ENCODE results near the gene CLEC2D. TPM values are rescaled to one million over a fixed set of nuclear protein-coding genes. Genes with fewer than 3 reads are reported as not detected.

The CLEC2D gene
- total RNA-seq, 1 experiment from 2014 or later = 2.1 TPM

DNA sequence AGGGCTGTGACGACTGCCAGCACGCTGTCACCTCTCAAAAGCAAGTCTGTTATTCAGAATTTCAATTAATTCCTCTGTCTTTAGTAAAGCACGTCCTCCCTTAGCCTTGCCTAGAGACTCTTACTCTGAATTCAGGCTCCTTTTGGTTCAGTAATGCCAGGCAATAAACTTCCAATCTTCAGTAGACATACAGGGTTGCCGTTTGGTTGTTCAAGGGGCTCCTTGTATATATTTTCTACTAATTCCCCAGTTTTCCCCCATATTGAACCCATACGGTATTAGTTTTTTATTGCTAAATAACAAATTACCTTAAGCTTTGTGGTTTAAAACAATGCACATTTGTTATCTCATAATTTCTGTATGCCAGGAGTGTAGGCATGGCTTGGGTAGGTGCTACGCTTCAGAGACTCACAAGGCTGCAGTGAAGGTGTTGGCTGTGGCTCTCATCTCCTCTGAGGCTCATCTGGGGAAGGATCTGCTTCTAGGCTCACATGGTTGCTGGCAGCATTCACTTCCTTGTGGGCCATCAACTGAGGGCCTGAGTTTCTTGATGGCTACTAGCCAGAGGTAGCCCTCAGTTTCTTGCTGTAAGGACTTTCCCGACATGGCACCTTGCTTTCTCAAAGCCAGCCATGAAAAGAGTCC lies 70.7 kb downstream of the CLEC2D start:
- no peak overlapping the region for H3K4me3 ChIP-seq

DNA sequence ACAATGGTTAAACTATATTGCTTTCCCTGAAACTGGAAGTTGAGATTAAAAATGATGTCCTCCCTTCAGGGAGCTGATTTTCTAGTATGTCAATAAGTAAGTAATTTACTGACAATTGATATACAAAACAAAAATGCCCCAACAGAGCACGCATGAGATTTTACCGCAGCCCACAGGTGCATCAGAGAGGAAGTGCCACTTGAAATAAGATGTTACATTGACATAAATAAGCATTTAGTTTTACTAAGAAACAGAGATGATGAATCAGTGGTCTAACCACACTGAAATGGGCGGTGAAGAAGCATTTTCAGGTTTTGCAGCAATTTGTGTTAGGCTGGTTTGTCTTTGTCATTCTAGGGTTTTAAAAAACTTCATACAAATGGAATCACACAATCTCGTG lies 72.2 kb downstream of the CLEC2D start:
- Histone ChIP-seq H3K27ac (no peak overlapping the region), H3K27me3 (0 out of 2 replicates have a peak, but pooled peaks cover 3% of the 10 kb centered on the region), H3K4me3 (no peak overlapping the region), H3K9me3 (replicated peaks) (no peaks in the 10 kb centered on the region), H3K4me1 (no peaks in the 10 kb centered on the region), H3K36me3 (no peaks in the 10 kb centered on the region)
- no peak for DNase-seq

More for the DNA sequence above, 70.7 kb downstream of the CLEC2D start:
- no peak for DNase-seq
- Histone ChIP-seq H3K27me3 (0 out of 2 replicates have a peak, but pooled peaks cover 3% of the 10 kb centered on the region), H3K9me3 (replicated peaks) (no peaks in the 10 kb centered on the region), H3K4me1 (no peaks in the 10 kb centered on the region), H3K36me3 (no peaks in the 10 kb centered on the region), H3K27ac (no peak overlapping the region)

DNA sequence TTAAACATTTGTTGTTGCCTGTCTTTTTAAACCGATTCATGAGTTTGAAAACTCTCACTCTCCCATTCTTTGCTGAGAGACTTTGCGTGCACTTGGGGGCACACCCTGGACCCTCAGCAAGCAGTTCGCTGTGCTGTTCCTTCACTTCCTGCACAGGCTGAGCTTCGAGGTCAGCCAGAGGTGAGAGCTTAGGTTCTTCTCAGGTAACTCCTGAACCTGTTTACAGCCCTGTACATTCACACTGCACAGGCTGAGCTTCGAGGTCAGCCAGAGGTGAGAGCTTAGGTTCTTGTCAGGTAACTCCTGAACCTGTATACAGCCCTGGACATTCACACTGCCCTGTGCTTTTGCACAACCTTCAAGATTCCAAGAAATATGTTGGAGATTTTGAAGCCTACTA lies 73.1 kb downstream of the CLEC2D start:
- no peak for DNase-seq
- H3K36me3 ChIP-seq = no peaks in the 10 kb centered on the region

GRCh38 chr12:9745199-9745598 lies 75.7 kb downstream of the CLEC2D start:
- Histone ChIP-seq H3K4me3 (no peak overlapping the region), H3K36me3 (no peaks in the 10 kb centered on the region), H3K27ac (no peak overlapping the region), H3K4me1 (no peaks in the 10 kb centered on the region), H3K27me3 (0 out of 2 replicates have a peak, but pooled peaks cover 3% of the 10 kb centered on the region), H3K9me3 (replicated peaks) (no peaks in the 10 kb centered on the region)
- no peak for DNase-seq

More for the DNA sequence above, 73.1 kb downstream of the CLEC2D start:
- Histone ChIP-seq H3K4me1 (no peaks in the 10 kb centered on the region), H3K27ac (no peak overlapping the region), H3K27me3 (0 out of 2 replicates have a peak, but pooled peaks cover 3% of the 10 kb centered on the region), H3K9me3 (replicated peaks) (no peaks in the 10 kb centered on the region), H3K4me3 (no peak overlapping the region)

Other genes starting within 250 kb of the CLEC2D start
- not detected in 2 replicates for gene KLRB1, start 61.8 kb upstream of the CLEC2D start, total RNA-seq (2014; rRNA removed; shearing (Covaris generic))
- not detected in 2 replicates for gene CLECL1, start 63.4 kb downstream of the CLEC2D start, total RNA-seq (2014; rRNA removed; shearing (Covaris generic))
- gene CD69, start 91.2 kb downstream of the CLEC2D start, total RNA-seq (2014; rRNA removed; shearing (Covaris generic)) = not detected in 2 replicates
- gene KLRF1, start 157.8 kb downstream of the CLEC2D start, total RNA-seq (2014; rRNA removed; shearing (Covaris generic)) = not detected in 2 replicates
- gene CLEC2B, start 199.6 kb downstream of the CLEC2D start, total RNA-seq (2014; rRNA removed; shearing (Covaris generic)) = not detected in 2 replicates
- not detected in 2 replicates for gene KLRF2, start 211.8 kb downstream of the CLEC2D start, total RNA-seq (2014; rRNA removed; shearing (Covaris generic))